PC-3 (cell line): ENCODE results near the gene LASP1NB.

Source experiments
- ATAC-seq: fragments of 200-7000 bp; cut with Tn5 transposase; 2 replicates; pipeline ENCODE4 v1.9.1; 2020; ENCODE audit warnings: mild to moderate bottlenecking, moderate library complexity
- BruUV-seq: library from RNA; stranded (reverse); fragments of 400-500 nt; replicated peaks from 2 replicates; lab custom pipeline; 2021; lab: Mats Ljungman, UMichigan
- CTCF ChIA-PET: fragments of 300-600 bp; sonication (Branson Sonifier 250); formaldehyde crosslinking; loops from one replicate; lab custom pipeline; 2022; ENCODE audit warnings: antibody characterized with exemption; lab: Charles Lee
- POLR2A ChIA-PET: fragments of 300-600 bp; sonication (Branson Sonifier 250); formaldehyde crosslinking; loops from one replicate; lab custom pipeline; 2022; ENCODE audit warnings: antibody characterized with exemption; ENCODE audit not compliant: unreplicated experiment; lab: Charles Lee
- DNase-seq: peaks from one replicate; pipeline ENCODE4 v3.0.0-alpha.2; 2015
- H2AFZ ChIP-seq: fragments of 300-600 bp; sonication (generic); 2 replicates; pipeline ENCODE4 v1.6.0; 2016; ENCODE audit warnings: antibody characterized with exemption, low read length
- H3F3A ChIP-seq: fragments of 300-600 bp; sonication (generic); one replicate; pipeline ENCODE4 v1.6.0; 2017; ENCODE audit warnings: antibody characterized with exemption, low read length, control low read depth, mild to moderate bottlenecking; ENCODE audit not compliant: unreplicated experiment
- H3K27ac ChIP-seq: fragments of 300-600 bp; sonication (generic); 2 replicates; pipeline ENCODE4 v1.5.1; 2016; ENCODE audit warnings: mild to moderate bottlenecking, low read length
- H3K27me3 ChIP-seq: fragments of 300-600 bp; sonication (generic); 2 replicates; pipeline ENCODE4 v1.6.1; 2016; ENCODE audit warnings: low read length, mixed read lengths
- H3K36me3 ChIP-seq: fragments of 300-600 bp; sonication (generic); 2 replicates; pipeline ENCODE4 v1.6.1; 2016; ENCODE audit warnings: low read depth, mixed run types, low read length, mixed read lengths
- H3K4me1 ChIP-seq: fragments of 300-600 bp; sonication (generic); 2 replicates; pipeline ENCODE4 v1.5.1; 2016; ENCODE audit warnings: low read length; ENCODE audit not compliant: insufficient read depth
- H3K4me2 ChIP-seq: fragments of 300-600 bp; sonication (generic); 2 replicates; pipeline ENCODE4 v1.6.0; 2016; ENCODE audit warnings: low read length
- H3K4me3 ChIP-seq: fragments of 300-600 bp; sonication (generic); 2 replicates; pipeline ENCODE4 v1.5.1; 2016; ENCODE audit warnings: mild to moderate bottlenecking, low read length, mixed read lengths
- H3K79me2 ChIP-seq: fragments of 300-600 bp; sonication (generic); 2 replicates; pipeline ENCODE4 v1.6.1; 2017; ENCODE audit warnings: low read length, mixed read lengths
- H3K9ac ChIP-seq: fragments of 300-600 bp; sonication (generic); 2 replicates; pipeline ENCODE4 v1.6.0; 2016; ENCODE audit warnings: mild to moderate bottlenecking, low read length
- H3K9me2 ChIP-seq: fragments of 300-600 bp; sonication (generic); replicated peaks from 2 replicates; pipeline ENCODE4 v1.6.1; 2016; ENCODE audit warnings: mixed run types, low read length, mixed read lengths
- H3K9me3 ChIP-seq: fragments of 300-600 bp; sonication (generic); 2 replicates; pipeline ENCODE4 v1.6.1; 2016; ENCODE audit warnings: low read length, mixed read lengths
- H4K20me1 ChIP-seq: fragments of 300-600 bp; sonication (generic); 2 replicates; pipeline ENCODE4 v1.6.1; 2016; ENCODE audit warnings: low read length, mixed read lengths
- CTCF ChIP-seq: fragments of 300-600 bp; sonication (generic); conservative IDR thresholded peaks from 2 replicates; pipeline ENCODE4 v1.5.1; 2017; ENCODE audit warnings: antibody characterized with exemption, low read depth, mild to moderate bottlenecking, low read length
- EZH2 ChIP-seq: fragments of 300-600 bp; sonication (generic); IDR thresholded peaks from one replicate; pipeline ENCODE4 v1.6.1; 2017; ENCODE audit warnings: antibody characterized with exemption, mild to moderate bottlenecking, low read length; ENCODE audit not compliant: unreplicated experiment
- EZH2phosphoT487 ChIP-seq: fragments of 300-600 bp; sonication (generic); IDR thresholded peaks from 2 replicates; pipeline ENCODE4 v1.6.1; 2018; ENCODE audit warnings: mild to moderate bottlenecking, antibody characterized with exemption, low read length, borderline replicate concordance
- intact Hi-C: fragments of 100-400 bp; cut with micrococcal nuclease; formaldehyde crosslinking; loops from 2 replicates; pipeline ENCODE4 v1.9.0; 2023

Gene LASP1NB

GRCh38 chr17:38960402-38960801 lies 35.0 kb downstream of the LASP1NB start:
- CTCF ChIA-PET = no interaction called here
- Histone ChIP-seq H4K20me1 (no peaks in the 10 kb centered on the region), H3K27ac (no peak overlapping the region), H3K36me3 (no peaks in the 10 kb centered on the region), H3K27me3 (no peaks in the 10 kb centered on the region), H3F3A (no peaks in the 10 kb centered on the region), H3K9me3 (no peaks in the 10 kb centered on the region), H3K9me2 (no peaks in the 10 kb centered on the region), H3K4me3 (no peak overlapping the region), H2AFZ (no peak overlapping the region), H3K4me1 (no peaks in the 10 kb centered on the region; the same call in 1 of the 2 replicates), H3K4me2 (no peak overlapping the region), H3K9ac (no peak overlapping the region), H3K79me2 (no peaks in the 10 kb centered on the region)
- no TSS peak for BruUV-seq
- DNase-seq (no peak), ATAC-seq (no peak)
- POLR2A ChIA-PET = no interaction called here
- intact Hi-C loops = no loop called here
- TF ChIP-seq EZH2phosphoT487 (no peak), EZH2 (no peak), CTCF (no peak)

- Histone ChIP-seq H3K4me2 (no peak overlapping the region), H4K20me1 (no peaks in the 10 kb centered on the region), H3K4me3 (no peak overlapping the region), H2AFZ (no peak overlapping the region), H3K4me1 (no peaks in the 10 kb centered on the region; the same call in 1 of the 2 replicates), H3K36me3 (no peaks in the 10 kb centered on the region), H3K9ac (no peak overlapping the region), H3K79me2 (no peaks in the 10 kb centered on the region), H3K9me2 (no peaks in the 10 kb centered on the region), H3K27ac (no peak overlapping the region), H3K9me3 (no peaks in the 10 kb centered on the region), H3K27me3 (no peaks in the 10 kb centered on the region), H3F3A (no peaks in the 10 kb centered on the region)
- CTCF ChIA-PET = no interaction called here
- TF ChIP-seq EZH2phosphoT487 (no peak), CTCF (no peak), EZH2 (no peak)
- no TSS peak for BruUV-seq
- DNase-seq (no peak), ATAC-seq (no peak)
- POLR2A ChIA-PET = no interaction called here
- intact Hi-C loops = no loop called here
Observed at GRCh38 chr17:38961413-38961812, 36.0 kb downstream of the LASP1NB start.

- no peaks in the 10 kb centered on the region for H4K20me1 ChIP-seq
- H3K27ac ChIP-seq = no peak within 1 kb of the TSS
- ATAC-seq (no peak), DNase-seq (no peak)
- H3K79me2 ChIP-seq = no peaks in the 10 kb centered on the region
- H3K4me2 ChIP-seq = no peak within 1 kb of the TSS
- no peaks in the 10 kb centered on the region for H3K27me3 ChIP-seq
- no TSS peak for BruUV-seq
- intact Hi-C loops = no loop called here
- no peak within 1 kb of the TSS for H3K9ac ChIP-seq
- H2AFZ ChIP-seq = no peak within 1 kb of the TSS
- CTCF ChIA-PET = no interaction called here
- H3K9me2 ChIP-seq = no peaks in the 10 kb centered on the region
- no peaks in the 10 kb centered on the region for H3K36me3 ChIP-seq
- no peaks in the 10 kb centered on the region for H3K9me3 ChIP-seq
- H3K4me1 ChIP-seq = no peaks in the 10 kb centered on the region
- TF ChIP-seq EZH2phosphoT487 (no peak), CTCF (no peak), EZH2 (no peak)
- no peaks in the 10 kb centered on the region for H3F3A ChIP-seq
- H3K4me3 ChIP-seq = no peak within 1 kb of the TSS
- POLR2A ChIA-PET = no interaction called here
Observed at GRCh38 chr17:38967290-38967738, 41.9 kb downstream of the LASP1NB start, which contains the start of gene FBXO47. FBXO47 (minus strand) TSS chr17:38967403; CDS start chr17:38963025, 4,378 bp downstream.
